GM19238 (cell line): ENCODE measurements around the gene MAP3K6.

Source experiments
- DNase-seq: peaks from one replicate; pipeline ENCODE4 v3.0.0; 2011; ENCODE audit warnings: low spot score; ENCODE audit not compliant: insufficient read length

Gene MAP3K6

GRCh38 chr1:27307874-27308598 is 58.7 kb downstream of the MAP3K6 start:
- no peak for DNase-seq

- no peak for DNase-seq
These were observed 59.6 kb downstream of the MAP3K6 start for GRCh38 chr1:27306892-27307761.

GRCh38 chr1:27306071-27306470 is 60.7 kb downstream of the MAP3K6 start:
- DNase-seq = no peak
